HG02870 (cell line): ENCODE results near the gene PASD1.
A peak's percentile ranks its signal among the peaks of the same experiment; 100 is the strongest.
"Not testable (repeated sequence)": the region's sequence is repeated elsewhere in the genome, so short reads cannot be mapped to it uniquely, and the experiment has no call there.

ENCODE experiments used
- ATAC-seq: cut with Tn5 transposase; IDR thresholded peaks from one replicate; pipeline ENCODE4 v1.9.1; 2021; ENCODE audit warnings: mild to moderate bottlenecking, moderate library complexity; ENCODE audit not compliant: unreplicated experiment

PASD1 gene

GRCh38 chrX:151621422-151621821, 57.9 kb downstream of the PASD1 start:
- ATAC-seq: no peak

GRCh38 chrX:151624677-151625076, 61.2 kb downstream of the PASD1 start:
- no peak for ATAC-seq

- no peak for ATAC-seq
Measured at GRCh38 chrX:151631822-151632221, 68.3 kb downstream of the PASD1 start.

GRCh38 chrX:151633157-151633556, 69.7 kb downstream of the PASD1 start:
- ATAC-seq: no peak

GRCh38 chrX:151634937-151635336, 71.5 kb downstream of the PASD1 start:
- ATAC-seq: no peak

- ATAC-seq: no peak
Measured at GRCh38 chrX:151641564-151641963, 78.1 kb downstream of the PASD1 start.

GRCh38 chrX:151675121-151675746, 111.8 kb downstream of the PASD1 start:
- ATAC-seq: no peak

- ATAC-seq: no peak
Measured at GRCh38 chrX:151676196-151676595, 112.7 kb downstream of the PASD1 start.

GRCh38 chrX:151679798-151680402, 116.4 kb downstream of the PASD1 start:
- ATAC-seq: no peak

GRCh38 chrX:151680805-151681204, 117.3 kb downstream of the PASD1 start:
- peak; percentile 90 for ATAC-seq

- no peak for ATAC-seq
Measured at GRCh38 chrX:151687635-151688034, 124.2 kb downstream of the PASD1 start.

- ATAC-seq: no peak
Measured at GRCh38 chrX:151688695-151689094, 125.2 kb downstream of the PASD1 start.

- no peak for ATAC-seq
Measured at GRCh38 chrX:151692825-151693224, 129.3 kb downstream of the PASD1 start.

GRCh38 chrX:151694121-151694520, 130.6 kb downstream of the PASD1 start:
- ATAC-seq: no peak

GRCh38 chrX:151694661-151695582, 131.4 kb downstream of the PASD1 start, which contains the start of gene PRRG3:
PRRG3 (plus strand) TSS chrX:151695458; CDS start chrX:151698815, 3,357 bp downstream.
- ATAC-seq: no peak

- no peak for ATAC-seq
Measured at GRCh38 chrX:151695583-151696340, 132.3 kb downstream of the PASD1 start.

GRCh38 chrX:151697082-151697481, 133.6 kb downstream of the PASD1 start:
- ATAC-seq: not testable (repeated sequence)

GRCh38 chrX:151697522-151697921, 134.0 kb downstream of the PASD1 start:
- ATAC-seq: no peak

GRCh38 chrX:151698485-151698884, 135.0 kb downstream of the PASD1 start:
- no peak for ATAC-seq

GRCh38 chrX:151699746-151700145, 136.3 kb downstream of the PASD1 start:
- ATAC-seq: no peak

GRCh38 chrX:151700581-151700980, 137.1 kb downstream of the PASD1 start:
- ATAC-seq: no peak
